Neural progenitor cell (in vitro differentiated cells): ENCODE measurements around the gene PRLHR.

Source experiments
- CTCF ChIP-seq: fragments of 200-600 bp; sonication (generic); IDR thresholded peaks from 2 replicates; pipeline ENCODE4 v1.5.1; 2017; ENCODE audit warnings: antibody characterized with exemption, mild to moderate bottlenecking
- EZH2 ChIP-seq: fragments of 200-600 bp; sonication (generic); IDR thresholded peaks from 2 replicates; pipeline ENCODE4 v1.6.1; 2017; ENCODE audit warnings: antibody characterized with exemption, mild to moderate bottlenecking, moderate library complexity
- EZH2phosphoT487 ChIP-seq: fragments of 200-600 bp; sonication (generic); IDR thresholded peaks from 2 replicates; pipeline ENCODE4 v1.6.1; 2017; ENCODE audit warnings: antibody characterized with exemption

GRCh38 chr10:118545381-118545780, 50.1 kb downstream of the PRLHR start:
- TF ChIP-seq CTCF (no peak), EZH2 (no peak), EZH2phosphoT487 (no peak)
